ENCODE measurements around the gene LMBRD2. TPM values are rescaled to one million over a fixed set of nuclear protein-coding genes. Genes with fewer than 3 reads are reported as not detected.

Gene LMBRD2
- total and polyA plus RNA-seq, 2 experiments from 2014 or later, result 4.4 to 6.2 TPM

- Mint-ChIP-seq H3K27ac (no peak overlapping the region), H3K4me1 (no peaks in the 10 kb centered on the region), H3K4me3 (no peak overlapping the region), H3K9me3 (no peaks in the 10 kb centered on the region), H3K27me3 (ENCODE audit: insufficient read depth, low read depth, poor library complexity) (no peaks in the 10 kb centered on the region), H3K36me3 (ENCODE audit: low read depth) (no peaks in the 10 kb centered on the region; the same call in 2 of the 3 replicates)
- no peak overlapping the region for H3K4me2 ChIP-seq
- no peak for DNase-seq (ENCODE audit: low spot score)
- H3K27me3 ChIP-seq (ENCODE audit: insufficient read depth), result no peaks in the 10 kb centered on the region
- TF ChIP-seq ZNF331 (CRISPR knock-in tag; IDR thresholded peaks at IDR 0.05; ENCODE audit: low read depth) (no peak), CREB1 (CRISPR knock-in tag; IDR thresholded peaks at IDR 0.05; ENCODE audit: low read depth) (no peak), POLR2AphosphoS5 (IDR thresholded peaks at IDR 0.05; ENCODE audit: low read depth) (no peak), STAT1 (IDR thresholded peaks at IDR 0.05; ENCODE audit: unreplicated experiment) (no peak), REST (IDR thresholded peaks at IDR 0.05; ENCODE audit: unreplicated experiment) (no peak), JUNB (IDR thresholded peaks at IDR 0.05; ENCODE audit: unreplicated experiment) (no peak), EZH2phosphoT487 (IDR thresholded peaks at IDR 0.05; ENCODE audit: unreplicated experiment) (no peak), NANOG (IDR thresholded peaks at IDR 0.05; ENCODE audit: borderline replicate concordance) (no peak), ZNF114 (CRISPR knock-in tag; IDR thresholded peaks at IDR 0.05) (no peak), EZH2 (IDR thresholded peaks at IDR 0.05; ENCODE audit: low read depth, unreplicated experiment) (no peak)
- TF ChIP-seq, protein P1, sequence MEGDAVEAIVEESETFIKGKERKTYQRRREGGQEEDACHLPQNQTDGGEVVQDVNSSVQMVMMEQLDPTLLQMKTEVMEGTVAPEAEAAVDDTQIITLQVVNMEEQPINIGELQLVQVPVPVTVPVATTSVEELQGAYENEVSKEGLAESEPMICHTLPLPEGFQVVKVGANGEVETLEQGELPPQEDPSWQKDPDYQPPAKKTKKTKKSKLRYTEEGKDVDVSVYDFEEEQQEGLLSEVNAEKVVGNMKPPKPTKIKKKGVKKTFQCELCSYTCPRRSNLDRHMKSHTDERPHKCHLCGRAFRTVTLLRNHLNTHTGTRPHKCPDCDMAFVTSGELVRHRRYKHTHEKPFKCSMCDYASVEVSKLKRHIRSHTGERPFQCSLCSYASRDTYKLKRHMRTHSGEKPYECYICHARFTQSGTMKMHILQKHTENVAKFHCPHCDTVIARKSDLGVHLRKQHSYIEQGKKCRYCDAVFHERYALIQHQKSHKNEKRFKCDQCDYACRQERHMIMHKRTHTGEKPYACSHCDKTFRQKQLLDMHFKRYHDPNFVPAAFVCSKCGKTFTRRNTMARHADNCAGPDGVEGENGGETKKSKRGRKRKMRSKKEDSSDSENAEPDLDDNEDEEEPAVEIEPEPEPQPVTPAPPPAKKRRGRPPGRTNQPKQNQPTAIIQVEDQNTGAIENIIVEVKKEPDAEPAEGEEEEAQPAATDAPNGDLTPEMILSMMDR (conservative IDR thresholded peaks at IDR 0.05; ENCODE audit: low read depth in 2 of 2), result no peak
- TF ChIP-seq, protein P2, sequence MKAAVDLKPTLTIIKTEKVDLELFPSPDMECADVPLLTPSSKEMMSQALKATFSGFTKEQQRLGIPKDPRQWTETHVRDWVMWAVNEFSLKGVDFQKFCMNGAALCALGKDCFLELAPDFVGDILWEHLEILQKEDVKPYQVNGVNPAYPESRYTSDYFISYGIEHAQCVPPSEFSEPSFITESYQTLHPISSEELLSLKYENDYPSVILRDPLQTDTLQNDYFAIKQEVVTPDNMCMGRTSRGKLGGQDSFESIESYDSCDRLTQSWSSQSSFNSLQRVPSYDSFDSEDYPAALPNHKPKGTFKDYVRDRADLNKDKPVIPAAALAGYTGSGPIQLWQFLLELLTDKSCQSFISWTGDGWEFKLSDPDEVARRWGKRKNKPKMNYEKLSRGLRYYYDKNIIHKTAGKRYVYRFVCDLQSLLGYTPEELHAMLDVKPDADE (IDR thresholded peaks at IDR 0.05), result no peak
- TF ChIP-seq, protein P3, sequence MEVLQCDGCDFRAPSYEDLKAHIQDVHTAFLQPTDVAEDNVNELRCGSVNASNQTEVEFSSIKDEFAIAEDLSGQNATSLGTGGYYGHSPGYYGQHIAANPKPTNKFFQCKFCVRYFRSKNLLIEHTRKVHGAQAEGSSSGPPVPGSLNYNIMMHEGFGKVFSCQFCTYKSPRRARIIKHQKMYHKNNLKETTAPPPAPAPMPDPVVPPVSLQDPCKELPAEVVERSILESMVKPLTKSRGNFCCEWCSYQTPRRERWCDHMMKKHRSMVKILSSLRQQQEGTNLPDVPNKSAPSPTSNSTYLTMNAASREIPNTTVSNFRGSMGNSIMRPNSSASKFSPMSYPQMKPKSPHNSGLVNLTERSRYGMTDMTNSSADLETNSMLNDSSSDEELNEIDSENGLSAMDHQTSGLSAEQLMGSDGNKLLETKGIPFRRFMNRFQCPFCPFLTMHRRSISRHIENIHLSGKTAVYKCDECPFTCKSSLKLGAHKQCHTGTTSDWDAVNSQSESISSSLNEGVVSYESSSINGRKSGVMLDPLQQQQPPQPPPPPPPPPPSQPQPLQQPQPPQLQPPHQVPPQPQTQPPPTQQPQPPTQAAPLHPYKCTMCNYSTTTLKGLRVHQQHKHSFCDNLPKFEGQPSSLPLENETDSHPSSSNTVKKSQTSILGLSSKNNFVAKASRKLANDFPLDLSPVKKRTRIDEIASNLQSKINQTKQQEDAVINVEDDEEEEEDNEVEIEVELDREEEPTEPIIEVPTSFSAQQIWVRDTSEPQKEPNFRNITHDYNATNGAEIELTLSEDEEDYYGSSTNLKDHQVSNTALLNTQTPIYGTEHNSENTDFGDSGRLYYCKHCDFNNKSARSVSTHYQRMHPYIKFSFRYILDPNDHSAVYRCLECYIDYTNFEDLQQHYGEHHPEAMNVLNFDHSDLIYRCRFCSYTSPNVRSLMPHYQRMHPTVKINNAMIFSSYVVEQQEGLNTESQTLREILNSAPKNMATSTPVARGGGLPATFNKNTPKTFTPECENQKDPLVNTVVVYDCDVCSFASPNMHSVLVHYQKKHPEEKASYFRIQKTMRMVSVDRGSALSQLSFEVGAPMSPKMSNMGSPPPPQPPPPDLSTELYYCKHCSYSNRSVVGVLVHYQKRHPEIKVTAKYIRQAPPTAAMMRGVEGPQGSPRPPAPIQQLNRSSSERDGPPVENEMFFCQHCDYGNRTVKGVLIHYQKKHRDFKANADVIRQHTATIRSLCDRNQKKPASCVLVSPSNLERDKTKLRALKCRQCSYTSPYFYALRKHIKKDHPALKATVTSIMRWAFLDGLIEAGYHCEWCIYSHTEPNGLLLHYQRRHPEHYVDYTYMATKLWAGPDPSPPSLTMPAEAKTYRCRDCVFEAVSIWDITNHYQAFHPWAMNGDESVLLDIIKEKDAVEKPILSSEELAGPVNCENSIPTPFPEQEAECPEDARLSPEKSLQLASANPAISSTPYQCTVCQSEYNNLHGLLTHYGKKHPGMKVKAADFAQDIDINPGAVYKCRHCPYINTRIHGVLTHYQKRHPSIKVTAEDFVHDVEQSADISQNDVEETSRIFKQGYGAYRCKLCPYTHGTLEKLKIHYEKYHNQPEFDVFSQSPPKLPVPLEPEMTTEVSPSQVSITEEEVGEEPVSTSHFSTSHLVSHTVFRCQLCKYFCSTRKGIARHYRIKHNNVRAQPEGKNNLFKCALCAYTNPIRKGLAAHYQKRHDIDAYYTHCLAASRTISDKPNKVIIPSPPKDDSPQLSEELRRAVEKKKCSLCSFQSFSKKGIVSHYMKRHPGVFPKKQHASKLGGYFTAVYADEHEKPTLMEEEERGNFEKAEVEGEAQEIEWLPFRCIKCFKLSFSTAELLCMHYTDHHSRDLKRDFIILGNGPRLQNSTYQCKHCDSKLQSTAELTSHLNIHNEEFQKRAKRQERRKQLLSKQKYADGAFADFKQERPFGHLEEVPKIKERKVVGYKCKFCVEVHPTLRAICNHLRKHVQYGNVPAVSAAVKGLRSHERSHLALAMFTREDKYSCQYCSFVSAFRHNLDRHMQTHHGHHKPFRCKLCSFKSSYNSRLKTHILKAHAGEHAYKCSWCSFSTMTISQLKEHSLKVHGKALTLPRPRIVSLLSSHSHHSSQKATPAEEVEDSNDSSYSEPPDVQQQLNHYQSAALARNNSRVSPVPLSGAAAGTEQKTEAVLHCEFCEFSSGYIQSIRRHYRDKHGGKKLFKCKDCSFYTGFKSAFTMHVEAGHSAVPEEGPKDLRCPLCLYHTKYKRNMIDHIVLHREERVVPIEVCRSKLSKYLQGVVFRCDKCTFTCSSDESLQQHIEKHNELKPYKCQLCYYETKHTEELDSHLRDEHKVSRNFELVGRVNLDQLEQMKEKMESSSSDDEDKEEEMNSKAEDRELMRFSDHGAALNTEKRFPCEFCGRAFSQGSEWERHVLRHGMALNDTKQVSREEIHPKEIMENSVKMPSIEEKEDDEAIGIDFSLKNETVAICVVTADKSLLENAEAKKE (CRISPR knock-in tag; IDR thresholded peaks at IDR 0.05), result no peak
- no peak for ATAC-seq
- H3K4me3 ChIP-seq, result no peak overlapping the region
- no peaks in the 10 kb centered on the region for H3F3A ChIP-seq (replicated peaks; ENCODE audit: low read depth)
- H4K20me1 ChIP-seq (replicated peaks; ENCODE audit: insufficient read depth), result no peaks in the 10 kb centered on the region; the same call in 1 of the 2 replicates
- no peaks in the 10 kb centered on the region for H3K4me1 ChIP-seq (ENCODE audit: insufficient read depth)
- no peak overlapping the region for H3K27ac ChIP-seq (ENCODE audit: low read depth)
- no peak overlapping the region for H2AFZ ChIP-seq
- no peaks in the 10 kb centered on the region for H3K9me2 ChIP-seq (ENCODE audit: insufficient read depth)
- no peaks in the 10 kb centered on the region for H3K79me2 ChIP-seq (replicated peaks; ENCODE audit: insufficient read depth)
- no peaks in the 10 kb centered on the region for H3K36me3 ChIP-seq (ENCODE audit: insufficient read depth)
These were observed 95.3 kb downstream of the LMBRD2 start for GRCh38 chr5:36056422-36056821.
